Lower leg skin (tissue), 4 donors: ENCODE data around the gene ROR1. TPM values are rescaled to one million over a fixed set of nuclear protein-coding genes. Genes with fewer than 3 reads are reported as not detected.

Experiments
- DNase-seq, 2 donors: peaks; one replicate each; pipeline ENCODE4 v3.0.0-alpha.2; 2019; ENCODE audit warnings: low spot score in 2 of 2
- H3K4me3 ChIP-seq: fragments of 200-600 bp; sonication (generic); 2 replicates; pipeline ENCODE4 v1.5.1; 2017; ENCODE audit warnings: mild to moderate bottlenecking, low read depth; ENCODE audit not compliant: poor library complexity, severe bottlenecking
- CTCF ChIP-seq, 3 donors: fragments of 450-650 bp; IDR thresholded peaks; one replicate each; pipeline ENCODE4 v1.5.1; 2016; ENCODE audit warnings: antibody characterized with exemption in 3 of 3, mild to moderate bottlenecking in 3 of 3, moderate library complexity in 2 of 3
- POLR2A ChIP-seq, 2 donors: fragments of 450-650 bp; IDR thresholded peaks; one replicate each; pipeline ENCODE4 v1.6.1; 2016 to 2017; ENCODE audit warnings: antibody characterized with exemption in 2 of 2, mild to moderate bottlenecking in 1 of 2, moderate library complexity in 1 of 2
- WGBS, 2 donors: methylation state at CpG; one replicate each; pipeline ENCODE4 v1.1.5; 2018; 5-methylcytosine and 5-hydroxymethylcytosine counted together
- intact Hi-C: fragments of 100-400 bp; cut with DNase I; formaldehyde crosslinking; loops from one replicate; pipeline ENCODE4 v1.15.0; 2023; ENCODE audit warnings: low total_unique reads
- total RNA-seq, 4 donors: library from RNA; depleted of rRNA; stranded (reverse); fragments of >200 nt; gene quantifications; one replicate each; pipeline ENCODE4 v1.1.0, GENCODE V29; 2016

ROR1 gene
- total RNA-seq, 4 donors from 2014 or later: 12.9 to 28.6 (median 22.5) TPM

- 84 to 92% methylated on average over 3 of the region's 3 CpGs for WGBS, 2 donors
- no peak for DNase-seq
- intact Hi-C loops: no loop called here
- no peak overlapping the region for H3K4me3 ChIP-seq
- TF ChIP-seq CTCF (IDR thresholded peaks at IDR 0.05) (no peak), POLR2A (IDR thresholded peaks at IDR 0.05) (no peak)
These were observed 28.3 kb downstream of the ROR1 start for GRCh38 chr1:63802109-63802508.

- H3K4me3 ChIP-seq: no peak overlapping the region
- 75 to 77% methylated on average over 5 of the region's 5 CpGs for WGBS, 2 donors
- TF ChIP-seq CTCF (IDR thresholded peaks at IDR 0.05): no peak
- TF ChIP-seq POLR2A (IDR thresholded peaks at IDR 0.05): no peak
- intact Hi-C loops: no loop called here
- DNase-seq: no peak
These were observed 31.1 kb downstream of the ROR1 start for GRCh38 chr1:63804829-63805484.

- intact Hi-C loops: no loop called here
- no peak for TF ChIP-seq POLR2A (IDR thresholded peaks at IDR 0.05)
- no peak for TF ChIP-seq CTCF (IDR thresholded peaks at IDR 0.05)
- no peak overlapping the region for H3K4me3 ChIP-seq
- no peak for DNase-seq
- WGBS, 2 donors: 88 to 90% methylated on average over 1 of the region's 1 CpG
These were observed 33.2 kb downstream of the ROR1 start for GRCh38 chr1:63807046-63807445.

- TF ChIP-seq POLR2A (IDR thresholded peaks at IDR 0.05) (no peak), CTCF (IDR thresholded peaks at IDR 0.05) (no peak)
- intact Hi-C loops: no loop called here
- H3K4me3 ChIP-seq: no peak overlapping the region
- WGBS, 2 donors: 61 to 71% methylated on average over 3 of the region's 3 CpGs
- DNase-seq: no peak
These were observed 37.2 kb downstream of the ROR1 start for GRCh38 chr1:63810936-63811469.

GRCh38 chr1:63812071-63812700, 38.4 kb downstream of the ROR1 start:
- DNase-seq: no peak
- intact Hi-C loops: no loop called here
- H3K4me3 ChIP-seq: no peak overlapping the region
- TF ChIP-seq POLR2A (IDR thresholded peaks at IDR 0.05): no peak
- TF ChIP-seq CTCF (IDR thresholded peaks at IDR 0.05): no peak
- 95 to 97% methylated on average over 6 of the region's 6 CpGs for WGBS, 2 donors
